Stimulated activated naive CD4-positive, alpha-beta T cell (primary cell): Measurements from ENCODE around the gene ZNF175.

Source experiments
- DNase-seq, 6 experiments: peaks; one replicate each; lab custom pipeline; 2025; lab: John Stamatoyannopoulos, UW

The ZNF175 gene

DNA sequence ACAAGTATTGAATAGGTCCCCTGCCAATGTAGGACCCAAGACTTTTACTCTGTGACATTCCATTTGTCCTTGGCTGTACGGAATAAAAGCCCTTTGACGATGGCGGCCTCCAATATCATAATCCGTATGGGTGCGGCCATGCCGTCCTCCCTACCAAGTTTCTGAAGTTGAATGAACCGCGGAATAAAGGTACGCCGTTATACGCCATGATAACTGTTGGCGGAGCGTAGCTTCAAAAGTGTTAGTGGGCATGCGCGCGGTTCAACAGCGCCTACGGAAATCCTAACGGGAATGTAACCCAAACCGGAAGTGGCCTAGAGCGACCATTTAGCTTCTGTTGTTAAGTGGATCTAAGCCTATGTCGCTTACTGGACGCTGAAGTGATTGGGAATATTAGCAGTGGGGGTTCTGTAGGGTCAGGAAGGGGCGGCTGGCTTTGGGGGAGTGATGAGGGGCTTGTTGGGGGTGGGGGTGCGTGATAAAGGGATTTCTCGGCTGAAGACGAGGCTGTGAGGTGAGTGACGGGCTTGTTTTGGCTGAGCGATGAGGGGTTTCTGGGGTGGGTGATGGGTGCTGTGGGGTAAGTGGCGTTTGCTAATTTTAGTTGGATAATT lies at the start of gene ZNF175:
TSS of gene ZNF175 (plus strand) at position 322 of the 614 bp plus-strand sequence. CDS start 2,047 bp downstream, outside the sequence.
- peak; percentile 51 to 78 (median 74) for DNase-seq

- no peak for DNase-seq
These were observed 49.7 kb upstream of the ZNF175 start for GRCh38 chr19:51521357-51521756.

- no peak for DNase-seq
These were observed 49.3 kb upstream of the ZNF175 start for GRCh38 chr19:51521781-51522180.

GRCh38 chr19:51524666-51525264 lies 46.3 kb upstream of the ZNF175 start:
- DNase-seq, result no peak

DNA sequence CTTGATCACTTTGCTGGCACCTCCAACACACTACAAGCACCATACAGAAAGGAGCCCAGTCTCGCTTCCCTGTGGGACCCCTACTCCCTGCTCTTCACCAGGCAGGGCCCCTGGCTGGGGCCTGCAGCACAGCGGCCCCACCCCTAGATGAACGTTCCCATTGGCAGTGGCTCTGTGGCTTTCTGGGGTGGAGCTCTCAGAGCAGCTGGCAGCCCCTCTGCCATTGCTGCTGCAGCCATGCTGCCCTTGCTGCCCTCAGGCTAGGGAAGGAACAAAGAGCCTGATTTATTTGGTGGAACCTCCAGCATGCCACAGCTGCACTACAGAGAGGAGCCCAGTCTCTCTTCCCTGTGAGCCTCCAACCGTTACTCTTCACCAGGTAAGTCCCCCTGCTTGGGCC lies 45.4 kb upstream of the ZNF175 start:
- DNase-seq, result no peak

- no peak for DNase-seq
These were observed 41.8 kb upstream of the ZNF175 start for GRCh38 chr19:51529301-51529700.

GRCh38 chr19:51530616-51531015 lies 40.5 kb upstream of the ZNF175 start:
- no peak for DNase-seq

DNA sequence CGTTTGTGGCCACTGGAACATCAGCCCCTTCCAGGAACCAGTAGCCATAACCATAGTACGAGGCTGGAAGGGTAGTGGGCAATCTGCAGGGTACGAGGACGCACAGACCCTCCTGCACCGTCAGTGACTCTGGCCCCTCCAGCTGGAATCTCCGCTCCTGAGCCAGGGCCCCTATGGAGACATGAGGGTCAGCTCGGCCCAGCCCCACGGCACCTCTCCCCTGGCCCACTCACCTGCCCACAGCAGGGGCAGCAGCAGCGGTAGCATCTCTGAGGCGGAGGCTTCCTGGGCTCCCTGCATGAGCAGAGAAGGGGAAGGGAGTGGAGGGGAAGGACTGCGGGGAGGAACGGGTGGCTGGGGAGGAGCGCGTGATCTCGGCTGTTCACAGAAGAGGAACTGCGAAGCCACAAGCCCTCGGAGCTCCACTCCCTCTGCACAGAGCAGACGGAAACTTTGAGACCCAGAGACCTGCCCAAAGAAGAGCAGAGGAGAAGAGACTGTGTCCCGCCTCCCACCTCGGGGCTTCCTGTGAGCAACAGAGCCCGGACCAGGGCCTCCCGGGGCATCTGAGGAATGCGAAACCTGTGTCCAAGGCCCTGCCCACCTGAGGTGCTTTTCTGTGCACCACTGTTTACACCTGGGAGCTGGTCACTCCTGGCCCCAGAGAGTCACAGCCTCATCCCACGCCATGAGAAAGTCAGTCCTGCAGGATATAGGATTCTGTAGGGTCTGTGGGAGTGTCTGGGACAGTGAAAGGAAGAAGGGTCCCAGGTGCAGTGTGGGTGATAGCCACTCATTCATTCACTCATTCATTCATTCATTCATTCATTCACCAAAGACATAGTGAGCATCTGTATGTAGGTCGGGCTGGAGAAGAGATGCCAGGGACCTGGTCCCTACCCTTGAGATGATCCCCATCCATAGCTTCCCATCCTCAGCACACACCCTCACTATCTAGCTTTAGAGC lies 39.5 kb upstream of the ZNF175 start, which contains the start of gene SIGLEC6:
TSS of gene SIGLEC6 (minus strand) at position 322 of the 967 bp plus-strand sequence. CDS start at position 300, 22 bp downstream.
- no peak for DNase-seq

DNA sequence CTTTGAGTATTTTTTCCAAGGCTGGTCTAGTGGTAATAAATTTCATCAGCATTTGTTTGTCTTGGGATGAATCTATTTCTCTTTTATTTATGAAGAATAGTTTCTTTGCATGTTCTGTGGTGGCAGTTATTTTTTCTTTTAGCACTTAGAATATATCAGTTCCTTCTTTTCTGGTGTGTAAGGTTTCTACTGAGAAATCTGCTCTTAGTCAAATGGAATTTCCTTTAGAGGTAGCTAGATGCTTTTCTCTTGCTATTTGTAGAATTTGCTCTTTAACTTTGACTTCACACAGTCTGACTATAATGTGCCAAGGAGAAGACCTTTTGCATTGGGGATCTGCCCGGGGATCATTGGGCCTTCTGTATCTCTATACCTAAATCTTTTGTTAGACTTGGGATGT lies 35.5 kb upstream of the ZNF175 start:
- no peak for DNase-seq

- DNase-seq, result no peak
These were observed 31.2 kb upstream of the ZNF175 start for GRCh38 chr19:51539821-51540366.

- DNase-seq, result no peak
These were observed 29.4 kb upstream of the ZNF175 start for GRCh38 chr19:51541458-51542357.

DNA sequence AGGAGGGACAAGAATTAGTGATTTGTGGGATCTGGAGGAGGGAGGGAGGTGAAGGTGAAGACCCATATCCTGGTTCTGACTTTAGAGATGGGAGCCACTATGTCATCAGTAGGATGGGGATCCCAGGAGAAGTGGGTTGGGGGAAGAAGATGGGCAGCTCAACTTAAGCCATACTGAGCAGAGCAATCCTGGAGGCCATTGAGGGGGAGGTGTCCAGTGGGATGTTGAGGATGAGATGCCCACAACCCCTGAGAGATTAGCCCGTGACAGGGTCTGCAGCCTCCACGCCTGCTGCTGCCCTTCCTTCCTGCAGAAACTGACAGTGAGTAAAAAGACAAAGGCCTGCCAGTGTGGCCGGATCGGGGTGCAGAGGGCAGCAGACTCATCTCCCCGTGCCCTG lies 28.4 kb upstream of the ZNF175 start:
- DNase-seq, result no peak

DNA sequence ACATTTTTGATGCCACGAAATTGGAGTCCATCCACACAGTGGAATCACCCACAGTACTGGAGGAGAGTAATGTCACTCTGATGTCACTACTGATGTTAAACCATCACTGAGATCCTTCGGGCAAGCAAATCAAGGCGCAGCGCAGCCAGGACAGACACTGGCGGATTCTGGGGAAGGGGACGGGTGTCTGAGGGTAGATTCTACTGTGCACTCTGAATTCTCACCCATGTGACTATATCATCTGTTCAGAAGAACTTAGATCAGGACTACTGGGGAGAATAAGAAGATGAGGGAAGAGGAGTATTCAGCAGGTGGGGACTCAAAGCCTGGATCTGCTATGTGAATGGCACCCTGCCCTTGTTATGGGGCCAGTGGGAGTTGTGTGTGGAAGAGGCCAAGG lies 27.0 kb upstream of the ZNF175 start:
- DNase-seq, result no peak

- DNase-seq, result no peak
These were observed 24.9 kb upstream of the ZNF175 start for GRCh38 chr19:51546107-51546649.

DNA sequence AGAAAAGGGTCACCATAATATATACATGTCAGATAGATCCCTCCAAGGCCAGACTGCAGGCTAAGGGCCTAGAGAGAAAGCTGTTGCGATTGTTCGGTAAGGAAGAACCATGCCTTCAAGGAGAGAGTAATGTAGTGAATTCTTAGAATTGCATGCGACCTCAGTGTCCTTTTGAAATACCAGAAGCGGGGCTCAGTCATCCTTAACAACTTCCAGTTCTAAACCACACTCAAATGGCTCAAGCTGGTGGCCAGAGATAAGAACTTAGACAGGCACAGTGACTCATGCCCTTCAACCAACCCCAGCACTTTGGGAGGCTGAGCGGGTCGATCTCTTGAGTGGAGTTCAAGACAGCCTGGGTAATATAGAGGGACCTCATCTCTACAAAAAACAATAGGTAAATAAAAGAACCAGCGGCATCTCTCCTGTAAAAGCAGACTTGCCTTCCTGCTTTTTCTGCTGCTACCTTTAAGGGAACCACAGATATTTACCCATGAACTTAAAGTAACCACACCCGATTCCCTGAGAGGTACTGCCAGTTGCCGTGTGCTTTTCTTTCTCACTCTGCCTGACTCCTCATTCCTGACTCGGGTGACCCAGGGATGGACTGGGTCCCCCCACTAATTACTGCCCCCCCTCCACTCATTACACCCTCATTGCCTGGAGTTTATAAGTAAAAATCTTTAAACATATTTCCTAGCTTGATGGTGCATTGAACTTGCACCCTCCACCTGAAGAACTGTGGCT lies 24.3 kb upstream of the ZNF175 start:
- DNase-seq, result no peak

DNA sequence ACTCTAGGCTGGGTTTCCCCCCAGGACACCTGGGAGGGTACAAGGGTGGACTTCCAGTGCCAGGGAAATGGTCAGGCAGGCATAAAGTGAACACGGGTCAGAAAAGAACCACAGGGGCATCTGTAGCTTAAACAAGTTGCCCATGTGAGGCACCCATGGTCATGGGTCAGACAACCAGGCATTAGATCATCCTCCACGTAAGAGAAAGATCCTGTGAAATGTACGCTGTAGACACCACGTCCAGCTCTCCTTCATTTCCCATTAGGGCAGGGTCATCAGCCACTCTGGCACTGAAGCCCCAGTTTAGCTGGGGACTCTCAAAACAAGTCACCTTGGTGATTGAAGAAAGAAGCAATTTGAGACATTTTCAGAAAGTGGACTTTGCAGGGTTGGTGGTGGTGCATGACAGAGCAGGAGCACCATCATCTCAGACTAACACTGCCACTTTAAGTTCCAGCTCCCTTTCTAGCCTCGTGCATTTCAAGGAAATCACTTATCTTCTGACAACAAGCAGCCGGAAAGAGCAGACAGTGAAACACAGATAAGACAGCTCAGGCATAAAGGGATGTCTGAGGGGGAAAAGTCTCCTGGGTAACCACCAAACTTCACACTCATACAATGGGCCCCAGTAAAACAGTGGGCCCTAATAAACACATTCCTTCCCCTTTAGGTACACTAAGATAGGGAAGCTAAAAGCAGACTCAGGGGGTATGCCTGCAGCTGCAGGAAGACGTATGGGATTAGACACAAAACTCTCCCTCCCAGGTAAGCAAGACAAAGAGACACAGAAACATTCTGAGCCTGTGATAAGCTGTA lies 23.5 kb upstream of the ZNF175 start:
- DNase-seq, result no peak

DNA sequence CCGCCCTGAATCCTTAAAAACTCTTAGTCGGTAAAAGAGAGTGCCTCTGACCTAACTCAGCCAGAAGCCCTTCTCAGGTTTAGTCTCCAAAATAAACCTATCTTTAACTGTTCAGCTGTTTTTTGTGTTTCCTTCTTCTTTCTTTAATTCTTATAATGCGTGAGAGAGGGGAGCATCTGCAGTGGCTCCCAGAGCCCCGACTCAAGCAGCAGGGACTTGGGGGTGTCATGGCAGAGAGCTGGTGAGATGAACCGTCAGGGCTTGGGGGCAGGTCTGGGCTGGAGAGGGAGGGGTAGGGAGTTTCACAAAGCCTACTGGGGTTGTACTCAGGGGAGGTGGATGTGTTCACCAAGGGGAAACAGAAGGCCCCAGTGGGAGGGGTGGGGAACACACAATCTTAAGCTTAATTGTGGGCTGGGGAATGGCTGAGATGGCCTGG lies 22.9 kb upstream of the ZNF175 start:
- DNase-seq, result no peak

GRCh38 chr19:51548891-51549305 lies 22.2 kb upstream of the ZNF175 start:
- DNase-seq, result no peak
